Liver (tissue), 9 donors: ENCODE results near the gene MPC1. TPM values are rescaled to one million over a fixed set of nuclear protein-coding genes. Genes with fewer than 3 reads are reported as not detected.

Source experiments
- DNase-seq: peaks from one replicate; pipeline ENCODE4 v3.0.0-alpha.2; 2017; ENCODE audit warnings: low spot score
- H3K27ac ChIP-seq, 2 donors: one replicate each; pipeline ENCODE4 v1.7.0; 2013; ENCODE audit warnings: inconsistent platforms in 2 of 2, low read length in 2 of 2, control low read depth in 1 of 2, low read depth in 1 of 2, mild to moderate bottlenecking in 1 of 2
- H3K27me3 ChIP-seq, 4 donors: one replicate each; pipeline versions ENCODE4 v1.6.1 to v1.7.0; 2013; ENCODE audit warnings: low read length in 3 of 4, inconsistent platforms in 1 of 4, mild to moderate bottlenecking in 1 of 4, moderate library complexity in 1 of 4; ENCODE audit not compliant: control insufficient read depth in 4 of 4, insufficient read depth in 4 of 4
- H3K36me3 ChIP-seq, 4 donors: one replicate each; pipeline versions ENCODE4 v1.6.1 to v1.7.0; 2013; ENCODE audit warnings: low read length in 3 of 4, mild to moderate bottlenecking in 3 of 4, low read depth in 1 of 4, moderate library complexity in 1 of 4; ENCODE audit not compliant: control insufficient read depth in 4 of 4, insufficient read depth in 3 of 4
- H3K4me1 ChIP-seq, 4 donors: one replicate each; pipeline versions ENCODE4 v1.6.1 to v1.7.0; 2013; ENCODE audit warnings: low read length in 3 of 4, mild to moderate bottlenecking in 3 of 4, moderate library complexity in 1 of 4; ENCODE audit not compliant: control insufficient read depth in 4 of 4, insufficient read depth in 4 of 4
- H3K4me3 ChIP-seq, 3 donors: one replicate each; pipeline versions ENCODE4 v1.6.1 to v1.7.0; 2013; ENCODE audit warnings: low read length in 3 of 3, control low read depth in 1 of 3, low read depth in 1 of 3, mild to moderate bottlenecking in 1 of 3
- H3K9ac ChIP-seq, 2 donors: one replicate each; pipeline ENCODE4 v1.7.0; 2013; ENCODE audit warnings: low read length in 2 of 2, mild to moderate bottlenecking in 2 of 2, moderate library complexity in 2 of 2, control low read depth in 1 of 2, low read depth in 1 of 2
- H3K9me3 ChIP-seq, 4 donors: one replicate each; pipeline versions ENCODE4 v1.6.1 to v1.7.0; 2013; ENCODE audit warnings: low read length in 3 of 4; ENCODE audit not compliant: control insufficient read depth in 4 of 4
- ATF3 ChIP-seq: IDR thresholded peaks from 2 replicates; pipeline ENCODE4 v1.6.1; 2016; ENCODE audit warnings: antibody characterized with exemption
- CTCF ChIP-seq: fragments of 150-350 bp; IDR thresholded peaks from 2 replicates; pipeline ENCODE4 v1.5.1; 2017; ENCODE audit warnings: improper control_type of control experiment, low read depth, low read length; ENCODE audit not compliant: missing input control
- EGR1 ChIP-seq, 2 donors: IDR thresholded peaks; 2 replicates each; pipeline ENCODE4 v1.6.1; 2016 to 2018; ENCODE audit warnings: antibody characterized with exemption in 2 of 2, low read depth in 2 of 2
- FOXA1 ChIP-seq: IDR thresholded peaks from 2 replicates; pipeline ENCODE4 v1.6.1; 2016; ENCODE audit warnings: antibody characterized with exemption
- FOXA2 ChIP-seq: IDR thresholded peaks from 2 replicates; pipeline ENCODE4 v1.6.1; 2016; ENCODE audit warnings: antibody characterized with exemption
- GABPA ChIP-seq, 2 donors: IDR thresholded peaks in 1 of 2; conservative IDR thresholded peaks in 1 of 2; 2 replicates each; pipeline ENCODE4 v1.6.1; 2016; ENCODE audit warnings: antibody characterized with exemption in 2 of 2, mild to moderate bottlenecking in 1 of 2, moderate library complexity in 1 of 2
- HNF4A ChIP-seq, 2 donors: conservative IDR thresholded peaks; 2 replicates each; pipeline ENCODE4 v1.6.1; 2016; ENCODE audit warnings: antibody characterized with exemption in 2 of 2, mild to moderate bottlenecking in 2 of 2
- HNF4G ChIP-seq: IDR thresholded peaks from 2 replicates; pipeline ENCODE4 v1.6.1; 2016; ENCODE audit warnings: antibody characterized with exemption
- JUND ChIP-seq, 2 donors: IDR thresholded peaks; 2 replicates each; pipeline ENCODE4 v1.6.1; 2016; ENCODE audit warnings: antibody characterized with exemption in 2 of 2
- MAX ChIP-seq: IDR thresholded peaks from 2 replicates; pipeline ENCODE4 v1.6.1; 2016; ENCODE audit warnings: antibody characterized with exemption
- NR2F2 ChIP-seq: IDR thresholded peaks from 2 replicates; pipeline ENCODE4 v1.6.1; 2016; ENCODE audit warnings: antibody characterized with exemption
- RAD21 ChIP-seq, 2 donors: IDR thresholded peaks; 2 replicates each; pipeline ENCODE4 v1.6.1; 2016; ENCODE audit warnings: antibody characterized with exemption in 2 of 2, mild to moderate bottlenecking in 2 of 2
- REST ChIP-seq: IDR thresholded peaks from 2 replicates; pipeline ENCODE4 v1.6.1; 2016; ENCODE audit warnings: antibody characterized with exemption, mild to moderate bottlenecking
- RXRA ChIP-seq, 2 donors: IDR thresholded peaks; 2 replicates each; pipeline ENCODE4 v1.6.1; 2017 to 2018; ENCODE audit warnings: antibody characterized with exemption in 2 of 2, mild to moderate bottlenecking in 1 of 2
- SP1 ChIP-seq: IDR thresholded peaks from 2 replicates; pipeline ENCODE4 v1.6.1; 2018; ENCODE audit warnings: antibody characterized with exemption, mild to moderate bottlenecking
- TAF1 ChIP-seq: conservative IDR thresholded peaks from 2 replicates; pipeline ENCODE4 v1.6.1; 2016; ENCODE audit warnings: antibody characterized with exemption, mild to moderate bottlenecking
- YY1 ChIP-seq: IDR thresholded peaks from 2 replicates; pipeline ENCODE4 v1.6.1; 2016; ENCODE audit warnings: antibody characterized with exemption, mild to moderate bottlenecking
- ZBTB33 ChIP-seq: IDR thresholded peaks from 2 replicates; pipeline ENCODE4 v1.6.1; 2016; ENCODE audit warnings: antibody characterized with exemption
- WGBS: extraction: QIAGEN DNeasy Blood & Tissue Kit; methylation state at CpG from one replicate; pipeline ENCODE4 v1.1.7; 2013; 5-methylcytosine and 5-hydroxymethylcytosine counted together
- polyA plus RNA-seq, 2 donors: library from polyadenylated mRNA; stranded (reverse) in 1 of 2; unstranded in 1 of 2; fragments of 200-250 nt in 1 of 2; fragments of >200 nt in 1 of 2; fragmentation: Nextera tagmentation in 1 of 2; extraction: Ambion mirVana in 1 of 2; gene quantifications; one replicate each; pipeline versions ENCODE4 v1.2.1 to v1.2.3, GENCODE V29; 2013 to 2015
- total RNA-seq, 2 donors: library from RNA; depleted of rRNA; stranded (reverse); fragments of >200 nt; gene quantifications; one replicate each; pipeline ENCODE4 v1.2.3, GENCODE V29; 2014
- donor health status: healthy.
- donor health status: healthy.
- donor health status: healthy.
- donor health status: healthy.
- donor health status: healthy.

Gene MPC1
- total and polyA plus RNA-seq, 4 donors: 79.7 to 478 (median 237) TPM

GRCh38 chr6:166365221-166365620 is 17.5 kb downstream of the MPC1 start:
- DNase-seq: no peak
- TF ChIP-seq GABPA (IDR thresholded peaks at IDR 0.05 in 1 of 2, conservative IDR thresholded peaks at IDR 0.05 in 1 of 2) (no peak), RXRA (IDR thresholded peaks at IDR 0.05) (no peak), ZBTB33 (no peak), NR2F2 (no peak), REST (no peak), CTCF (no peak), SP1 (no peak), RAD21 (IDR thresholded peaks at IDR 0.05) (no peak), HNF4G (no peak), ATF3 (no peak), YY1 (no peak), HNF4A (conservative IDR thresholded peaks at IDR 0.05) (no peak), JUND (IDR thresholded peaks at IDR 0.05) (no peak), TAF1 (no peak), FOXA1 (no peak), EGR1 (IDR thresholded peaks at IDR 0.05; ENCODE audit: low read depth in 2 of 2) (no peak), FOXA2 (no peak), MAX (no peak)
- no peak overlapping the region for H3K9ac ChIP-seq
- peaks cover 12 to 35% (median 24%) of the 10 kb centered on the region in 4 donors for H3K4me1 ChIP-seq
- no peak overlapping the region for H3K27ac ChIP-seq
- H3K9me3 ChIP-seq: no peaks in the 10 kb centered on the region
- WGBS: 72% methylated on average over 2 of the region's 2 CpGs
- H3K27me3 ChIP-seq: no peaks in the 10 kb centered on the region
- H3K4me3 ChIP-seq: no peak overlapping the region
- H3K36me3 ChIP-seq: peaks cover 11 to 24% (median 20%) of the 10 kb centered on the region in 4 donors
